GM19035 (cell line): Measurements from ENCODE around the gene ADGRG7.

Experiments used
- ATAC-seq: cut with Tn5 transposase; IDR thresholded peaks from one replicate; pipeline ENCODE4 v1.9.1; 2021; ENCODE audit not compliant: unreplicated experiment

ADGRG7 gene

DNA sequence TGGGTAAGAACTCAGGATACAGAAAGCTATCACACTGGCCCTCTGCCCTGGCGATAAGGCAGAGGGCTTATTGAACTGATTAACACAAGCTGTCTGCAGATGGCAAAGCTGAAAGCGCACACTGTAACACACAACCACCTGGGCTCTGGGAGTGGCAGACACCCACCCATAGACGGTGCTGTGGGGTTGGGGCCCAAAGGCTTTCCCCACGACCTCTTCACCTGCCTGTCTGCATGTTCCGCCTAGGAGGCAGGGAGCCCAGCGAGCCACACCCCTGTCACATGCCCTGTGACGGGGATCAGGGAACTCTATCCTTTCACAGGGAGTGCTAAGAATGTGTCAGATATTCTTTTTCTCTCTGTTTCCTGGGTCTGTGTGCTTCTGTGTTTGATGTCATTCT lies 87.8 kb downstream of the ADGRG7 start:
- no peak for ATAC-seq

DNA sequence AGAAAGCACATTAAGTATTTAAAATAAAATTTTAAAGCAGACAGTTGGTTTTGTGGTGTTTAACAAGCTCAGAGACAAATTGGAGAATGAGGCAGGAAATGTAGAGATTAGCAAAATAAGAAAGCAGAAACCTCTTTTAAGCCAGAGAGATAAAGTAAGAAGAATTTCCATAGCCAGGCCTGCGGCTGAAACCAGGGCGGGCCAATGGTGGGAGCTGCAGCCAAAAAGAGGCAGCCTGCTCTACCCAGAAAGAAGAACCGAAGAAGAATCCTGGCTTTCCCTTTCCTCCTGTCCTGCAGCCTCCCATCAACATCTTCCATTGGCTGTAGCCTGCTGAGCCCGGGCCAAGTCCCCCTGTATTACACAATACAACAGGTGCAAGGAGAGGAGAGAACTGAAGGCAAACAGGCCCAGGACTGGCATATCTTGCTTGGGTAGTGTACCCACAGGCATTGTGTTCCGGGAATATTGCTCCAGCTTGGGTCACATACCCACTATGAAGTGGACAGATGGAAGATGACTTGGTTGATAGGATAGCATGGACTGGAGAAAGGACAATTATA lies 88.4 kb downstream of the ADGRG7 start:
- ATAC-seq, result no peak

DNA sequence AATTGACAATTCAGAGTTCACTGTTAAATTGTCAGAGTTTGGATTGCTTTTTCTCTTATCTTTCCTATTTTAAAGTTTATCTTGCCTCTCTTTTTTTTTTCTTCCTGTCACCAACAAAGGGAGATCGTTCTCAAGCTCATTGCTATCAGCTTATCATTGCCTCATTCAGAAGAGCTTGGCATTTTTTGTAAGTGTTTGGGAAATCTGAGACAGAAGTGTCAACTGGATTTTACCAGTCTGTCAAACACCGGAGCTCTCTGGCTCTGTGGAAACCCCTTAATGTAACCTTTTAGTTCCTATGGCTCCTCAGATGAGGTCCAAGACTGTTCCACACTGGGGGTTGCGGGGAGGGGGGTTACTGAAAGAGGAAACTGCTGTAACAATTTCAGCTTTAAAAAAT lies 89.3 kb downstream of the ADGRG7 start:
- no peak for ATAC-seq

DNA sequence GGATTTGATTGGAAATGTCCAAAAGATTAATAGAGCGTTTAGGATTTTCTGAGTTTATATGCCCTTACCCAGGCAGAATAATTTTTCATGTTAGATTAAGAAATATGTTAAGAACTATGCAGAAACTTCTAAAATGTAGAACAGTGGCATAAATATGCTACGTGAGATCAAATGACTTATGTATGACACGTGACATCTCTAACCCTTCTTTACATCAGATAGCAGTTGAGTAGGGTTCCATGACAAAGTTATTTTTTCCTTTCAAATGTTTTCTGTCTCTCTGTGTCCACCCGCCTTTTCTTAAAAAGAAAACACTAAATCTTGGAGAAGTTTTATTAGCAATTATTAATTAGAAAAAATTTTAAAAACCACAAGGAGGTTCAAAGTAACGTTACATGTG lies 91.3 kb downstream of the ADGRG7 start:
- ATAC-seq, result no peak

DNA sequence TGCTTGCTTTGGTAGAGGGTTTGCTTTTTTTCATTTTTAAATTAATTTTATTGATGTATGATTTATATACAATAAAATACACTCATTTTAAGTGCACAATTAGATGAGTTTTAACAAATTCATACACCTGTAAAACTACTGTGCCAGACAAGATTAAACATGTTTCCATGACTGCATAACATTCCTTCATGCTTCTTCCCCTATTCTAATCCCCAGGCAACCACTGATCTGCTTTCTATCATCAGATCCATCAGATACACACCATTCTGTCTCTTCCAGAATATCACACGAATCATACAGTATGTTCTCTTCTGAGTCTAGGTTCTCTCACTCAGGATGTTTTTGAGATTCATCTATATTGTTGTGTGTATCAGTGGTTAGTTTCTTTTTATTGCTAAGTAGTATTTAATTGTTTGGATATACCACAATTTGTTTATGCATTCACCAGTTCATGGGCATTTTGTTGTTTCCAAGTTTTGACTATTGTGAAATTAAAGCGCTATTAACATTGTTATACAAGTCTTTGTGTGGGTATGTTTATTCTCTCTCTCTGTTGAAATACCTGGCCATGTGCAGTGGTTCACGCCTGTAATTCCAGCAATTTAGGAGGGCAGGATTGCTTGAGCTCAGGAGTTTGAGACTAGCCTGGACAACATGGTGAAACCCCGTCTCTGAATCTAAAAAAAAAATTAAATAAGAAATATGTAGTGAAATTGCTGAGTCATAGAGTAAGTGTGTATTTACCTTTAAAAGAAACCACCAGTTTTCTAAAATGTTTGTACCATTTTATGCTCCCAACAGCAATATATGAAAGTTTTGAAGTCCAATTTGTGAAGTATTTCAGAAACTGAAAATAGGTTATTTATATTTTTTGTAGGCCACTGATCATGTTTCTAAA lies 92.9 kb downstream of the ADGRG7 start:
- ATAC-seq, result no peak

DNA sequence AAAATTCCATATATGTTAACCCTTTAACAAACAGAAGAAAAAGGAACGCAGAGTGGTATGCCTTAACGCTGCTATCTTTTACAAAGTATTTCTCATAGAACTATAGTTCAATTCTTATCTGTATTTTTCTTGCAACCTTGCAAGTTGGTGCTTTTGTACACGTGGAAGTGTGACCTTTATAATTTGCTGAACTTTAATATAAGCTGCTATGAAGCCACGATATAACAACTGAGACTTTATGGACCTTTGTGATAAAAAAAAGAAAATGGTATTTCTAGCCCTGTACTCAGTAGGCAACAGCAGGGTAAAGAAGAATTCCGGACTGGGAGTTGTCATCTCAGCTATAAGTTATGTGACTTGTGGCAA lies 93.6 kb downstream of the ADGRG7 start:
- no peak for ATAC-seq

DNA sequence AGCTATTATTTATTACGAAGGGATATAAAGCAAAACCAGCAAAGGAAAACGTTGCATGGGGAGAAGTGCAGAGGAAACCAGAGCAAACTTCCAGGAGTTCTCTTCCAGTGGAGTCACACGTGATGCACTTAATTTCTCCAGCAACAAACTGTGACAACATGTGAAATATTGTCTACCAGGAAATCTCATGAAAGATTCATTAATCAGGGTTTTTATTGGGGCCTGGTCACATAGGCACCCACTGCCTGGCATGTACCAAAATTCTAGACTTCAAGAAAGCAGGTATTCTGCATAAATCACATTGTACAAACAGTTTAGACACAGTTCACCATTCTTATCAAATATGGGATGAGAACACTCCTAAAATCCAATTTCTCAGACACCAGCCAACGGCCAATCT lies 94.5 kb downstream of the ADGRG7 start:
- no peak for ATAC-seq

DNA sequence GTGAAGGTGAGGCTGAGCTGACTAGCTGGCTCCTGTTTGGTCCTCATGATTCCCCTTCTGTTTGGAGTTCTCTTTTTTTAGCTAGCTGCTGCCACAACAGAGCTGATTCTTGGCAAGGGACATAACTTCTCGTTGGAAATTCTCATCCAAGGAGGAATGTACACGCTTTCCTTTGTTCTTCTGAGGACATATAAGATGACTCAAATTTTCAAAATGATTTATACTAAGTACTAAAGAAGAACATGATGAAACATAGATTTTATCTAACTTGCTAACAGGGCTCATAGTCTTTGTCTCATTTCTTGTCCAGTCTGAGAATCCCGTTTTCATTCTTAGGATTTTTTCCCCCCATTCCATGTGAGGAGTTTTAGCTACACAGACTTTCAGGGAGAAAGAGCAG lies 97.0 kb downstream of the ADGRG7 start:
- ATAC-seq, result no peak

DNA sequence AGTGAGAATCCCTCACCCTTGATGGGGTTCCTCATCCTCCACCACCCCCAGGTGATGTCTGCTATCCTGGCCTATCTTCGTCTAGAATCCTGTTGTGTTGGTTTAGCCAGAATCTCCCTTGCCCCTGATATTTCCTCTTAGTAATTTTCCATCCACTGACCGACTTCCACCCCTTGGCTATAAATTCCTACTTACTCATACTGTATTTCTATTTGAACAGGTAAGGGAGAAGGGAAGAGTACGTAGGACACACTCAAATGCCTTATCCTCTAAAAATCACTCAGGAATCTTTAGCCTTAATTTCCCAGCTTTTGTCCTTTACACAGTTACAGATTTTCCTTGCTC lies 99.2 kb downstream of the ADGRG7 start:
- ATAC-seq, result no peak

DNA sequence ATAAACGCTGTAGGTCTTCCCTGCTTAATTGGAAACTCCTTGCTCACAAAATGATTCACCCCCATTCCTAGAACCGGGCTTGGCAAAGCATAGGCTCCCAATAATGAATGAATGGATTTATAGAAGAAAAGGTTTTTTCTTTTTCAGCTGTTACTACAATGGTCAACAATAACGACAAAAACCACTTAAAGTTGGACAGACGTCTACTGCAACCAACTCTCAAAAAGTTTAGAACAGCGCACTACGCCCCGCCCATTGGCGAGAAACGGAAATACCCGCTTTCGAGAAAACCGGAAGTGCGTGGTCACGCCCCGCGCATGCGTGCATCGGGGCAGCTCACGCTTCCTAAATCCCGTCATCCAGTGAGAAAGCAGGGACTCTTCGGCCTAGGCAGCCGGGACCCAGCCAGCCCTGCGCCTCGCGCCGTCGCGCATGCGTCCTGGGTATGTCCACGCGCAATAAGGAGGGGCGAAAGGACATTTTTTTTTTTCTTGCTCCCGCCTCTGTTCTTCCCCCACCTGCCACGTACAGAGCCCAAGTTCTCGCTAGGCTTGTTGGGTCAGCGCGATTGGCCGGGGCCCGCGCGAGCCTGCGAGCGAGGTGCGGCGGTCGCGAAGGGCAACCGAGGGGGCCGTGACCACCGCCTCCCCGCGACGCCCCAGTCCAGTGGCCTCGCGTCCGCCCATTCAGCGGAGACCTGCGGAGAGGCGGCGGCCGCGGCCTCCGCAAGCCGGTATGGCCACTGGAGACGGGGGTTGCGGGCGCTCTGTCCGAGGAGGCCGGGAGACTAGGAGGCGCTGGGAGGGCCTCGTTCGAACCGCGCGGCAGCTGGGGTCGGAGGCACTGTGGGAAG lies 99.8 kb downstream of the ADGRG7 start, which contains the start of gene TFG:
TSS of gene TFG (plus strand) at position 506 of the 853 bp plus-strand sequence. CDS start 4,192 bp downstream, outside the sequence.
- peak; percentile 95 for ATAC-seq

DNA sequence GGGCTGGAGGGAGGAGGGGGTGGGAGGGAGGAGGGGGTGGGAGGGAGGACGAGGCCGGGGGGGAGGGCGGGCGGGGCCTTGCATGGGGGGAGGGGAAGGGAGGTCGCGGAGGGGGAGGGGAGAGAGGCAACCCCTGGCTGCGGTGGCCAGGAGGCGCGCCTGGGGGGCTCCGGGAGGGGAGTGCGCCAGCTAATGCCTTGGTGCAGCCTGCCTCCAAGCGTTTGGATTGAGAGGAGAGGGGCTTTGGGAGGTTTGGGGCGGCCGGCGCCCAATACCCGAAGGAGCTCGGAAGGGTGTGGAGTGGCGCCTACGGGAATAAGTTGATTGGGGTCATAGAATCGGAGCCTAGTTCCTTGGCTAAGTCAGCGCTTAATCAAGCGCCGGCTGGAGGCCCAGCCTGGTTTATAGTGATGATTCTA lies 100.5 kb downstream of the ADGRG7 start:
- no peak for ATAC-seq

DNA sequence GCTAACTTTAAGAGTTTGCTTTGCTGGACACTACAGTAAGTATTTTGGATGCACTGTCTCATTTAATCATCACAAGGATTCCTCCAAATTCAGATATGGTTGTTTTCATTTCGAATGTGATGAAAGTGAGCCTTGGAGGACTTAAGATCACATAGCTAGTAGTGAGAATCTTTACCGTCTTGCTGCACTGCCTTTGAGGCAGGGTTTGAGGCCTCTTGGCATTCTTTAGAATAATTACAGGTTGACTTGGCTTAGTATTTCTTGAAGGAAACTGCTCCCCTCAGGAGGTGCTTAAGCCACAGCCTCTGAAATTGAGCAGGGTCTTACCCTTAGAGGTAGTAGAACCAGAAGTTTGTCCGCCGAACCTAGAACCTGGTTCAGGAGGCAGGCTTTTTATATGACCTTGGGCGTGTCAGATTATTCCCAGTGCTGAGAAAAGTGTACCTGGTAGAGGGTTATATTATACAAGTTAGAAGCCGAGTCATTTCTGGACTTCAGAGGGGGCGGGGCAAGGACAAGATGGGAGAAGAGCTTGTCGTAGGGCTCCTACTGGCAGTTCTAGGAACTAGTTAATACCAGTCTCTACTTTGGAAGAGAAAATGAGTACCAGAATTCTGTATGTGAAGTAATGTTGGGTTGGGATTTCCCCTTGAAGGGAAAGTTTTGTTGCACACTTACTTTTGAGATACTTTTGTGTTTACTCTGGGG lies 101.0 kb downstream of the ADGRG7 start:
- peak; percentile 31 for ATAC-seq

DNA sequence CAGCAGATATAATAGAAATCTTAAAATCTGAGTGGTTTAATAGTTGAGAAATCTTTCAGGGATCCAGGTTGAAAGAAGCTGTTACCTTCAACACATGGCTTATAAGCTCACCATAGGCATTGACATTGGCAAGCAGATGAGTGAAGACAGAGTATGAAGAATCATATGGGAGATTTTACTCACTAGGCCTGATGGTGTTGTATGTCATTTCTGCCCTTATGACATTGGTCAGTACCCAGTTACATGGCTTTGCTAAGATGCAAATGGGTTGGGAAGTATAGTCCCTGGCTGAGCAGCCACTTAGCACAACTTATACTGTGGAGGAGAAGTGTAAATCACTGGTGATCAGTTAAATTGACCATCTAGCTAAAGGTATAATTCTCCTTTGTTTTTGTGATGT lies 105.8 kb downstream of the ADGRG7 start:
- no peak for ATAC-seq

DNA sequence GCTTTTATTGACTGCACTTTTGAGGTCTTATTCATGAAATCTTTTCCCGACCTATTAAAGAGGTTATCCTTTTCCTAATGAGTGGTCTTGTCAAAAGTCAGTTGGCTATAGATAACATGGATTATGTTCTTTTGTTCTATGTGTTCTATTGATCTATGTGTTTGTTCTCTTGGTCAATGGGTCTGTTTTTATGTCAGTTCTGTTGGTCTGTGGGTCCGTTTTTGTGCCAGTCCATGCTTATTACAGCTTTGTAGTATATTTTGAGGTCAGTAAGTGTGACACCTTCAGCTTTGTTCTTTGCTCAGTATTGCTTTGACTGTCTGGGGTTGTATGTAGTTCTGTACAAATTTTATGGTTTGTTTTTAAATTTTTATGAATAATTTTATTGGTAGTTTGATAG lies 107.7 kb downstream of the ADGRG7 start:
- no peak for ATAC-seq

DNA sequence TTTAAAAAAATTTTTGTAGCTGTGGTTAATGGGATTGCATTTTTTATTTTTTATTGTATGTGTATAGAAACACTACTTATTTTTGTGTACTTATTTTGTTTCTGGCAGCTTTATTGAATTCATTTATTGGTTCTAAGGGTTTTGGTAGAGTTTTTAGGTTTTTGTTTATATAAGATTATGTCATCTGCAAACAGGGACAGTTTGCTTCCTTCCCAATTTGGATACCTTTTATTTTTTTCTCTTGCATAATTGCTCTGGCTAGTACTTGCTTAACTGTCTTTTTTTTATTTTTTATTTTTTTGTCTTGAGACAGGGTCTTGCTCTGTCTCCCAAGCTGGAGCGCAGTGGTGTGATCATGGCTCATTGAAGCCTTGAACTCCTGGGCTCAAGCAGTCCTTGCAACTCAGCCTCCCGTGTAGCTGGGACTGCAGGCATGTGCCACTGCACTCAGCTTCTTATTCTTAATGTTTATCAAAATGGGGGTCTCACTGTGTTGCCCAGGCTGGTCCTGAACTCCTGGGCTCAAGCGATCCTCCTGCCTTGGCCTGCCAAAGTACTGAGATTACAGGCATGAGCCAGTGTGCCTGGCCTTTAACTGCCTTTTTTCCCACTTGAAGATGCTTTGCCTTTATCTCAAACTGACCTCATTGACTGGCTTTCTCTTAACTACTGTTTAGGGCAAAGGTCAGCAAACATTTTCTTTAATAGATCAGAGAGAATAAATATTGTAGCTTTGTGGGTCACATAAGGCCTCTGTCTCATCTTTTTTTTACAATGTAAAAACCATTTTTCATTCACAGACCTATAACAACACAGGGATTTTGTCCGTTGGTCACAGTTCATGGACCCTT lies 108.5 kb downstream of the ADGRG7 start:
- ATAC-seq, result no peak

DNA sequence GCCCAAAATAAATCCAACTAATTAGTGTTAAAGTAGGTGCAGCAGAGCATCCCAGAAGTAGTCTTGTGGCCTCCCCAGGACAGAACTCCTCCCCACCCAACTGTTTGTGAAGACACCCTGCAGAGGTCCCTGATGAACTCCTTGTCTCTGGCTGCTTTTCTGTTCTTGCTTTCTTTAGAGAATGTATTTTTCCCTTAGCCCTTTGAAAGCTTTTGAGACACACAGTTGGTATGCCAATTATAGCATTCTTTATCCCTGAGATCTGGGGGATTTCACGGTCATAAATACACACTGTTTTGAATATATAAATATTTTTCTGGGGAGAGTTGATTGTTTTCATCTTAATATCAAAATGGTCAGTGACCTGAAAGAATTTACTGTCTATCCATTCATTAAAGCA lies 109.7 kb downstream of the ADGRG7 start:
- ATAC-seq, result no peak

DNA sequence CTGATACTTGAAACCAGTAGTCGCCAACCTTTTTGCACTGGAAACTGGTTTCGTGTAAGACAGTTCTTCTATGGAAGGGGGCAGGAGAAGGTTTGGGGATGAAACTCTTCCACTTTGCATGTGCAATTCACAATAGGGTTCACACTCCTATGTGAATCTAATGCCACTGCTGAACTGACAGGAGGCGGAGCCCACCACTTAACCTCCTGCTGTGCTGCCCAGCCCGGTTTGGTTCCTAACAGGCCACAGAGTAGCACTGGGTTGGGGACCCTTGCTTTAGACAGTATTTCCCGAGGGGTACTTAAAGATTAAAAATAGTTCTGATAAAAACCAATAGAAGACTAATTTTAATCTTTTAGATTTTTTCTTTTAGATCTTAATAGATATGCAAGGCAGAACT lies 111.0 kb downstream of the ADGRG7 start:
- ATAC-seq, result no peak

DNA sequence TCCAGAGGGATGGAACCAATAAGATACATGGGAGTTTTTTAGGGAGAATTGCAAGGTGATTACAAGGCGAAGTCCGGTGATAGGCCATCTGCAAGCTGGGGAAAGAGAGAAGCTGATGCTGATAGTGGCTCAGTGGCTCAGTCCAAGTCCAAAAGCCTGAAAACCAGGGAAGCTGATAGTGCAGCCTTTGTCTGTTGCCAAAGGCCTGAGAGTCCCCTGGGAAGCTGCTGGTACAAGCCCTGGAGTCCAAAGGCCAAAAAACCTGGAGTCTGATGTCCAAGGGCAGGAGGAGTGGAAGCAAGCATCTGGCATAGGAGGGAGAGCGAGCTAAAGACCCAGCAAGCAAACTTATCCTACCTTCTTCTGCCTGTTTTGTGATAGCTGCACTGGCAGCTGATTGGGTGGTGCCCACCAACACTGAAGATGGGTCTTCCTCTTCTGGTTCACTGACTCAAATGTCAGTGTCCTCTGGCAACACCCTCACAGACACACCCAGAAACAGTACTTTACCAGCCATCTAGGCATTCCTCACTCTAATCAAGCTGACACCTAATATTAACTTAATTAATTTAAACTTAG lies 116.6 kb downstream of the ADGRG7 start:
- ATAC-seq, result no peak

DNA sequence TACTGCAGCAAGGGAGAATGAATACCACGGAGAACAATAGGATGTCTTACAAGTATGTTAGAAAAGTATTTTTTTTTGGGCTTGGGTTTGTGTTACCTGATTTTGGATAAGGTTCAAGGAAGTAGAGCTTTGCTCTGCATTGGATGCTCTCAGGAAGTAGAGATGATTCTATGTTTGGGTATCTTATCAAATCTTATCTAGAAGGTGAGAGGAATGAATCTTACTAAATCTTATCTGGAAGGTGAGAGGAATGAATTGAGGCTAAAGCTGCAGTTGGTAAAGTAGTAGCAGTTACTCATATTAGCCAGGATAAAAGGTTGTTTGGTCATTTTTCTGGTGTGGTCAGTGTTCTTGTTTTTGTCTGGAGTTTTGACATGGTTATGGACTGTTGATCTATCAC lies 117.3 kb downstream of the ADGRG7 start:
- ATAC-seq, result no peak

DNA sequence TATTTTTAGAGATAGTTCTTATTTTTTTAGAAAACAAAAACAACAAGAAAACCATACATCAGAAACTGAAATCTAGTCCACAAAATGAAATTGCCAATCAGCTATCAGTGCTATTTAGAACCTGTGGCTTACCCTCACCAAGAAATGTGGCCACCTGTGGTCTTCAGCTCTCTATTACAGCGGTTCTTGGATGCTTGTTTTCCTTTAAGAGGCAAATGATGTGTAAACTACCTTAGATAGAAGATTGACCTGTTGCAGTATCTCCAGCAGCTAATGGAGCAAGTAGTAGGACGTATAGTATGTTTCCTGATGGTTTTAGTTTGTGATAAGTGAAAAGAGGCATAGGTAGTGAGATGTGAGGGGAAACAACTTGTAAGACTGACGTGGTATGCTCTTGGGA lies 121.1 kb downstream of the ADGRG7 start:
- ATAC-seq, result peak; percentile 75
